GM20431 (cell line): ENCODE measurements around the gene LPCAT2.

Experiments used
- in situ Hi-C: fragments of 300-500 bp; cut with MseI, MboI; formaldehyde crosslinking; loops from one replicate; pipeline ENCODE4 v1.15.0; 2020; ENCODE audit warnings: low sequenced_read_pairs; ENCODE audit not compliant: unreplicated experiment

Gene LPCAT2

DNA sequence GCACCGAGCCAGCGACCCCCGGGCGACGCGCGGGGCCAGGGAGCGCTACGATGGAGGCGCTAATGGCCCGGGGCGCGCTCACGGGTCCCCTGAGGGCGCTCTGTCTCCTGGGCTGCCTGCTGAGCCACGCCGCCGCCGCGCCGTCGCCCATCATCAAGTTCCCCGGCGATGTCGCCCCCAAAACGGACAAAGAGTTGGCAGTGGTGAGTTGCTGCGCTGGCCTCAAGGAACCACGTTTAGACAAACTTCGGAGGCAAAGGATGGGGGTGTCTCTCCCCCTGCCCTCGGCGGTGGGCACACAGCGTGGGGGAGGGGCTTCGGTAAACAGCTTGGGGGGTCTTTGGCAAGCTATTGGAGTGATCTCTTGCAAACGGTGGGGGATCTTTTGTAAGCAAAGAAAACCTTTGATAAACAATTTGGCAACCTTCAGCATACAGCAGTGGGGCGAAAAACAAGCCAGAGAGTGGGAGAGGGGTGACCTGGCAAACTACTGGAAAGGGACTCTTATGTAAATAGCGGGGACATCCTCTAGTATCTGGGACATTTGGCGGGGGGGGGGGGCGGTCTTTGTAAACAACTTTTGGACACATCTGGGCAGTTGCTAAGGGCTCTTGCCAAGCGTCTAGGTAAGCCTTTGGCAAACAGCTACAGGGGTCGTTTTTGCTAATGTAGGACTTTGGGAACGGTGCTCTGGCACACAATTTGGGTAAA is 29.3 kb upstream of the LPCAT2 start:
- in situ Hi-C loops: no loop called here

DNA sequence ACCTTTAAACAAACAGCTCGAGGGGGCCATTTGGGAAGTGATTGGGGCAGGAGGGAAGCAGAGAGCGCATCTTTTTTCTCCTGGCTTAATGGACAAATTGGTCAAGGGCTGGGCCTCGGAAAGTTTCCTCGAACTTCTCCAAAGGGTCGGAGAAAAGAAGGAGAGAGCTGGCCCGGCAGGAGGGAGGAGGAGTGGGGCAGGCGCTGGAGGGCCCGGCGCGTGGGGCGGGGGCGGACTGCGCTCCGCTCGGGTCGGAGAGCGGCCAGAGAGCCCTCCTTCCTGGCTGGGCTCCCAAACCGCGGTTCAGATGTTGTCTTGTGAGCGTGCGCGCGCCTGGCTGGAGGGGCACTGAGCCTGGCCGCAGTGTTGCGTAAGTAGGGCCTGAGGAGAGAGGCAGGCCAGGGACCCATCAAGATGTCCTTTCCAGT is 28.6 kb upstream of the LPCAT2 start:
- in situ Hi-C loops: no loop called here

DNA sequence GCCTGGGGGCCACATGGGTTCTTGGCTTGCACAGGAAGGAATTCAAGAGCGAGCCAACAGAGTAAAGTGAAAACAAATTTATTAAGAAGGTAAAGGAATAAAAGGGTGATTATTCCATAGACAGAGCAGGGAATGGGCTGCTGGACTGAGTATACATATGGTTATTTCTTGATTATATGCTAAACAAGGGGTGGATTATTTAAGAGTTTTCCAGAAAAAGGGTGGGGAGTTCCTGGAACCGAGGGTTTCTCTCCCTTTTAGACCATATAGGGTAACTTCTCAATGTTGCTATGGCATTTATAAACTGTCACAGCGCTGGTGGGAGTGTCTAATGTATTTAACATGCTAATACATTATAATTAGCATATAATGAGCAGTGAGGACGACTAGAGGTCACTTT is 27.8 kb upstream of the LPCAT2 start:
- in situ Hi-C loops: no loop called here

DNA sequence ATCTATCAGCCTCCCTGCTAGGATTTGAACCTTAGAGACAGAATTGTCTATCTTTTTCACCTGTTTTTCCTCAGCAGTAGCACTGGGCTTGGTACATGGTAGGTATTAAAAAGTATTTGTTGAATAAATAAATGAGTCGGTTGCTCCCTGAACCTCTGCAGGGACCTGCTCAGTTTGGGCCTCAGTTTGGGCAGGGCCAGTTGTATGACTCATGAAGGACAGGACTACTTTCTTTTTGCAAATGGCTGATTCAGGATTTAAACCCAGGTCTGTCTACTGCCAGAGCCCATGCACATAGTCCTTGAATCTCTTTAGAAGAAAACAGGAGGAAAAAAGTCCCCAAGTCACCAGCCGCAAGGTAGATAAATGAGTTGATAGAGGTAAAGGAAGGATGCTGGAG is 26.8 kb upstream of the LPCAT2 start:
- in situ Hi-C loops: no loop called here

DNA sequence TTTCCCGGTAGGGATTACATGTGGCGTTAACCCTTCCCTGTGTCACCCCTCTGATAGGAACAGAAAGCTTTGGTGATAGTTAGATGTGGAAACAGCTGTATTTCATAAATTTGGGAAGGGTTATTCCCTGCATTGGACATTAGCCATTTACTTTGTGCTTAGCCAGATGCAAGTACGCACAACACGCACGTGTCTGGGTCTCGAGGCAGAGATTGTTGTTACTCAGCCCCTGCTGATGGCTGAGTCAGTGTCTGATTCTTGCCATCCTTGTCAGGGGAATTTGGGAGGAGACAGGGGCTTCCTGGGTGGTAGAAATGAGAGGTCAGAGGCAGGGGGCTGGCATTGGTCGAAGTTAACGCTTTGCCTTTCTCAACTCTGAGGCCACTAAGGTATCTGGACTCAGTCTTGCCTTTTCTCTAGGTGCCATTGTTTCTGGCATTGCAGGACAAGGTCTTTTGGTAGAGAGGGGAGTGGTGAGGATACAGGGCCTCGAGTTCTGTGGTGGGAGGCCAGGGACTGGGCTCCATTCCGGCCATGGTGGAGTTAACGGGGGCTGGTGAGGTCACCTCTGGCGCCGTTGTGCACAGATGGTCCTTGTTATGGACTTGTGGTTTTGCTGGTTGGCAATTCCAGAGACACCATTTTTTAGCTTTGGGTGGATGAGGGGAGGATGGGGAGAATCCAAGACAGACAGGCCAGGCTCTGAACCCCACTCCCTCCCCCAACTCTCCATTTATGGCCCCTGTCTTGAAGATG is 21.6 kb upstream of the LPCAT2 start:
- in situ Hi-C loops: no loop called here

DNA sequence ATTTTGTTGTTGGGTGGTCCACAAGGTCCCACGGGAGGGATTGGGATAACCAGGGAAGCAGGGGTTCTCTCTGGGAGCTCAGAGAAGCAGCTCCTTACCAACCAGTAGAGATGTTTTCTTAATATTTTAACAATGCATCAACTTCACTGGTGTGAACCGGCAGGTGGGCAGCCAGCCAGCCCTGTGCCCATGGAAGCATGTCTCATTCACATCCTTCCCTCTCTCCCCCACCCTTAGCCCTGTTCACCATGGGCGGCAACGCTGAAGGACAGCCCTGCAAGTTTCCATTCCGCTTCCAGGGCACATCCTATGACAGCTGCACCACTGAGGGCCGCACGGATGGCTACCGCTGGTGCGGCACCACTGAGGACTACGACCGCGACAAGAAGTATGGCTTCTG is 20.6 kb upstream of the LPCAT2 start:
- in situ Hi-C loops: no loop called here

DNA sequence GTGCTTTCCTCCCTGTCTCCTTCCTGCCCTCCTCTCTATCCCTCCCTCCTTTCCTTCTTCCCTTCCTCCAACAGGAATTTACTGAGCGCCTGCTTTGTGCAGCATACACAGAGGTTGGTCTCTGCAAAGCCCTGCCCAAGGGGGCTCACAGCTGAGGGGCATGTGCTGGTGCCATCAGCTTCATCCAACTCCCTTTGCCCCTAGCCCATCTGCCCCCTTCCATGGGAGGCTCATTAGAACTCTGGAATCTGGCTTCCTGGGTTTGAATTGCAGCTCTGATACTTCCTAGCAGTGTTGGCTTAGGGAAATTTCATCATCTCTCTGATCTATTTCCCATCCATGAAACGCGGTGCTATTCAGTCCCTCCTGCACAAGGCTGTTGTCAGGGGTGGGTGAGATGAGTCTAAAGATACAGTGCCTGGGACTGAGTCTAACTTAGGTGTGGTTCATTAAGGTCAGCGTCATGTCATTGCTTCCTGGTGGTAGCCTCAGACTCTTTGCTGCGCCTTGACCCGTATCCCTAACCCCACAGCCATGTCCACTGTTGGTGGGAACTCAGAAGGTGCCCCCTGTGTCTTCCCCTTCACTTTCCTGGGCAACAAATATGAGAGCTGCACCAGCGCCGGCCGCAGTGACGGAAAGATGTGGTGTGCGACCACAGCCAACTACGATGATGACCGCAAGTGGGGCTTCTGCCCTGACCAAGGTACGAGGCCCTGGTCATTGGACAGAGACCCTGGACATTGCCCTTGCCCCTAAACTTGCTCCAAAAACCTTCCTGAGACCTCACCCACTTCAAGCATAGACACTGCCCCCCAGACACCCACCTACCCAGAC is 19.5 kb upstream of the LPCAT2 start:
- in situ Hi-C loops: no loop called here

DNA sequence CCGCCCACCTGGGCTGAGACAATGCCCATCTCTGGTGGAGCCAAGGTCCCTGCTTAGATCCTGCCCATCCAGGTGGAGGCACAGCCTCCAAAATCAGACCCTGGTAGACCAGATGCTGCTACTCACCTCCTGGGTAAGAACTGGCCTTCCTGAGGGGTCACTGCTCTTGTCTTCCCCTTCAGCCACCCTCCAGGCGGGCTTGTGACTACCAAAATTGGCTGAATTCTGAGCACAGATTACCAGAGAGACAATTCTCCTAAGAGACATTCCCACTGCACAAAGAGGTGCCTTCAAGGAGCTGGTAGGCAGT is 19.0 kb upstream of the LPCAT2 start:
- in situ Hi-C loops: no loop called here

DNA sequence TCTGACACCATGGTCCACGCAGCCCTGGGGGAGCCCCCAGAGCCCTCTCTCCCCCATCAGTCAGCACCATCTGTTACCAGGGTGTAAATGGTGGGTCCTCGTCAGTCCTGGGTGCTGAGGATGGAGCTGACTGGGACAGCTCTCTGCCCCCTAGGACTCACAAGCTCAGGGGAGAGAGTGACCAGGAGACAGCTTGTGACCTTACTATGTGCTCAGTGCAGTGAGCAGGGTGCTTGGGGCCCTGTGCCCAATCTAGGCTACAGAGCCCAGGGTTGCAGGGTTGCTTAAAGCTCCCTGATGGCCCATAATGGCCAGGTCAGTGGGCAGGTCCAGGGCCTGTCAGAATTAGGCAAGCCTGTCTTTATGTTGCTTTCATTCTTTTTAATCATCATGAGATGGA is 18.6 kb upstream of the LPCAT2 start:
- in situ Hi-C loops: no loop called here

DNA sequence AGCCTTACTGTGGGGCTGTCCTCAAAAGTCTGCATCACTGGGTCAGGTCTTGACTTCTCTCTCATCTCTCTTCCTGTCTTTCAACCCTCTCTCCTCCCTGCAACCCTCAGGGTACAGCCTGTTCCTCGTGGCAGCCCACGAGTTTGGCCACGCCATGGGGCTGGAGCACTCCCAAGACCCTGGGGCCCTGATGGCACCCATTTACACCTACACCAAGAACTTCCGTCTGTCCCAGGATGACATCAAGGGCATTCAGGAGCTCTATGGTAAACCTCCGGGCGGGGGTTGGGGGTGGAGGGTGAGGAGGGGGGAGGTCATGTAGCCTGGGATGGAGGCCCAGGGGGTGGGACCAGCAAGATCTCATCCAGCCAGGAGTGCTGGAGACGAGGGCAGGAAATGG is 17.2 kb upstream of the LPCAT2 start:
- in situ Hi-C loops: no loop called here

DNA sequence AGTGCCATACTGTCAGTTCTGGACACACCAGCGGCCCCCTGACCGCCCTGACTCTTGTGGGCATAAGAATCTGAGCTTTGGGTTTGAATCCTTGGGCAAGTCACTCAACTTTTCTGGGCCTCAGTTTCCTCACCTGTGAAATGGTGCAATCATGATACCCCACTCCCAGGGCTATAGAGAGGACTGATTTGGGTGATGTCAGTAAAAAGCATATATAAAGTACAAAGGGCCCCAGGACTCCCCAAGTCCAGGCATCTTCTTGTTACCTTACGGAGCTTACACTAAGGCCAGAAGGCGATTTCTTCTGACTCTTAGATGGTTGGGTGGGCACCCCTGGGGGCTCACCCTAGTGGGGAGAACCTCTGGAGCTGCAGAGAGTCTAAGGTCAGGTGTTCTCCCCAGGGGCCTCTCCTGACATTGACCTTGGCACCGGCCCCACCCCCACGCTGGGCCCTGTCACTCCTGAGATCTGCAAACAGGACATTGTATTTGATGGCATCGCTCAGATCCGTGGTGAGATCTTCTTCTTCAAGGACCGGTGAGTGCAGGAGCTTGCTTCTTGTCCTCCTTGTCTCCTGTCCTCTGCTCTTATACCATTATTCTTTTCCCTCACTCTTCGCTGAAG is 16.0 kb upstream of the LPCAT2 start:
- in situ Hi-C loops: no loop called here

DNA sequence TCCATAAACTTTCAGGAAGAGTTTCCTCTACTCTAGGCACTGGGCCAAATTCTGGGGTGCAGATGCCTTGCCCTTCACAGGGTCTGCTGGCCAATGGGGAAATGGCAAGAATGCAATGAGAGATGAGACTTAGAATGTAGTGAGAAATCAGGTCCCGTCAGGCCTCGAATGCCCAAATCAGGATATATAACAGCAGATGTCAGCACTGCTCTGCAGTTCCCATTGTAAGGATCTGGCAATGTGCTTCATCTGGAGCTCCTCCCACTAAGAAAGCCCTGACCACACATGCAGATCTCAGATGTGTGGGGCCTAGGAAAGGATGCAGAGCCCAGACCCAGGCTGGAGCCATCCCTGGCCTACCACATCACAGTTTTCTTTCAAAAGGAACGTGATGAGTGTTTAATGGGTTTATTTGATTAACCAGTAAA is 13.9 kb upstream of the LPCAT2 start:
- in situ Hi-C loops: no loop called here

DNA sequence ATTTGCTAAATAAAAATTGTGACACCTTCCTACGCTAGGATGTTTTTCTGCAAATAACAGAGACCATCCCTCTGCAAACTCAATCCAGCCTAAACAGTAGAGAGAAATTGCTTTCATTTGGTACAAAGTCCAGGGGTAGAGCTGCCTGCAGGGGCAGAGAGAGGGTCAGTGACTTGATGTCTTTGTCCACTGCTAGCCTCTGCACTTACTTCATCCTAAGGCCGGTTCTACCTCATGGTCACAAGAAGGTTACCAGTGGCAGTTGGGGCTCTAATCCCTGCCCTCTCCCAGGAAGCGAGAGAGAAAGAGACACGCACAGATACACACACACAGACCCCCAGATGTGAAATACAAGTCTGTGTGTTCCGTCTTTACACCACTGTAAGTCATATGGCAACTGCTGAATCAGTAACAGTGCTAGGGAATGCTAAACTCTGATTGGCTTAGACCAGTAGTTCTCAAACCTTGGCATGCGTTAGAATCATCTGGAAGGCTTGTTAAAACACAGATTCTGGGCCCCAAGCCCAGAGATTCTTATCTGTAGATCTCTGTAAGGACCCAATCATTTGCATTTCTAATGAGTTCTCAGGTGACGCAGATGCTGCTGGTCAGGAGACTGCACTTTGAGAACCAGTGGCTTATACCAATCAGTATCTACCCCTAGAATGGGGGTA is 13.1 kb upstream of the LPCAT2 start:
- in situ Hi-C loops: no loop called here

DNA sequence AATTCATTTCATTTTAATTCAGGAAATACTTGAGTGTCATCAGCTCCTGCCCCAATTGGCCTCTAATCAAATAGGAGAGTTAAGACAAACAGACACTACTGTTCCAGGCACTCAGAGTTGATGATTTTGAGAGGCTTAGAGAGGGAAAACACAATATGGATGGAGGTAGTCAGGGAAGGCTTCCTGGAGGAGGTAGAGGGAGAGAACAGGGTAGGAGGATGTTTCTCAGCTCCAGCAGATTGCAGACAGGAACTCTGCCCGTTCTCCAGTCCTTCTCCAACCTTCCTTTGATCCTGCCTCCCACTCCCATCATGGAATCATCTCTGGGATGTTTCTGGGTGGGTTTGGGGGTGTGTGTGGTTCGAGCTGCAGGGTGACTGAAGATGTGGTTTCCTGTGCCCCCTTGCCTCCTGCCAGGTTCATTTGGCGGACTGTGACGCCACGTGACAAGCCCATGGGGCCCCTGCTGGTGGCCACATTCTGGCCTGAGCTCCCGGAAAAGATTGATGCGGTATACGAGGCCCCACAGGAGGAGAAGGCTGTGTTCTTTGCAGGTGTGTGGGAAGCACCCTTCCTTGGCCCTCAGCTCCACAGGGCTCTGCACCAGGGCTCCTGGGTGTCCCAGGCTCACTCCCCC is 12.2 kb upstream of the LPCAT2 start:
- in situ Hi-C loops: no loop called here

DNA sequence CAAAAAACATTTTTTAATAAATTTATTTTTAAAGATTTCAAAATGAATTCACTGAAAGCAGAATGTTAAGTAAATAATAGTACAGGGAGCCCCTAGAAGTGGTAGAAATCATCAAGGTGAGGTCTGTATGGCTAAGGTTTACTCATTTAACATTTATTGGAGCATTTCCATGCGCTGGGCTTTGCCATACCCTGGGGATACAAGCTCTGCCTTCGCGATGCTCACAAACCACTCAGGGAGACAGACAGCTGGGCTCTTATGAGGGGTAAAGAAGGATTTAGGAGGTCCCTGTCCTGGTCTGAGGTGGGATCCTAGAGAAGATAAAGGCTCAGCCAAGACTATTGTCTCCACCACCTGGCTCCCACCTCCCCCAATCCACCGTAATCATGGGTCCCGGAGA is 11.3 kb upstream of the LPCAT2 start:
- in situ Hi-C loops: no loop called here

DNA sequence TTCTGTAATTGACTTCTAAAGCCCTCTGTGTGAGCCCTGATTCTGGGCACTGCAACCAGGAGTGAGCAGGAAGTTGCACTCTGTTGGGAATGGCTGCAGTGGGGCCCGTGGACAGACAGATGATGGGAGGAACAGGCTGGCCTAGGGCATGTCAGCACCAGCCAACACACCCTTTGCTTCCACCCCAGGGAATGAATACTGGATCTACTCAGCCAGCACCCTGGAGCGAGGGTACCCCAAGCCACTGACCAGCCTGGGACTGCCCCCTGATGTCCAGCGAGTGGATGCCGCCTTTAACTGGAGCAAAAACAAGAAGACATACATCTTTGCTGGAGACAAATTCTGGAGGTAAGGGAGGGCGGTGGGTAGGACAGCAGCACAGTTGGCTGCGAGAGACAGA is 10.8 kb upstream of the LPCAT2 start:
- in situ Hi-C loops: no loop called here

DNA sequence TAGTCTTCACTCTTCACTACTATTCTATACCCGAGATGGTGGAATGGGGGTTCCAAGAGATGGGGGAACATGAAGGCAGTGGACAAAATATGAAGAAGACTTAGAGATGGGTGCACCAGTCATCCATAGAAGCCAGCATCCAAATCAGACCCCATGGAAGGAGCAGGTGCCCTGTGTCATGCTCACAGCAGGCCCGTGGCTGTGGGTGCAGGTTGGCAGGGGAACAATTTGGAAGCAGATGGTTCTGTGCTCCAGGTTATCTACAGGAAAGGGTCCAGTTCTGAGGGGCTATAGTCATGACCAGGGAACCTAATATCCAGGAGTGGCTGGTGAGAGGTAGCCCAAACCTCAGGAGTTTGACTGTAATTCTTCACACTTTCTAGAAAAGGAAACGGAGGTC is 9.6 kb upstream of the LPCAT2 start:
- in situ Hi-C loops: no loop called here

DNA sequence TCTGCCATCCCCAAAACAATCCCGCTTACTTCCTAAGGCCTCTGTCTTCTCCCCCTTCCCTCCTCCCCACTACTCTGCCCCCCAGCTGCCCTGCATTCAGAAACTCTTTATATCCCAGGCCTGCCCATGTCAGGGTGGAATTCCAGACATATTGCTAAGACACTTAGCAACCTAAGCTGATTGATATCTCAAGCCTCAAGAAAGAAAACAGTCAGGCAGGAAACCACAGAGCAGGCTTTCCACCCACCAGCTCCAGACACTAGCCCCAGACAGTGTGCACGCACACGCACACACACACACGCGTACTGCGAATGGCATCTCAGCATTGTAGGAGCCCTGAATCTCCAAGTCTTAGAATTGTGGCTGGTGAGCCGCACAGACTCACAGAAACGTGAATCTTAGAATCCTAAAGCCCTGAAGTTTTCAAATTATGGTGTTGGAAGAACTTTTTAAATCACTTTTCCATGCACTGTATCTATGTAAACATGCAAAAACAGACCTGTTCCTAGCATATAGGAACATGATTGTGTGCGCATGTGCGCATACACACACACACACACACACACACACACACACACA is 8.8 kb upstream of the LPCAT2 start:
- in situ Hi-C loops: no loop called here

DNA sequence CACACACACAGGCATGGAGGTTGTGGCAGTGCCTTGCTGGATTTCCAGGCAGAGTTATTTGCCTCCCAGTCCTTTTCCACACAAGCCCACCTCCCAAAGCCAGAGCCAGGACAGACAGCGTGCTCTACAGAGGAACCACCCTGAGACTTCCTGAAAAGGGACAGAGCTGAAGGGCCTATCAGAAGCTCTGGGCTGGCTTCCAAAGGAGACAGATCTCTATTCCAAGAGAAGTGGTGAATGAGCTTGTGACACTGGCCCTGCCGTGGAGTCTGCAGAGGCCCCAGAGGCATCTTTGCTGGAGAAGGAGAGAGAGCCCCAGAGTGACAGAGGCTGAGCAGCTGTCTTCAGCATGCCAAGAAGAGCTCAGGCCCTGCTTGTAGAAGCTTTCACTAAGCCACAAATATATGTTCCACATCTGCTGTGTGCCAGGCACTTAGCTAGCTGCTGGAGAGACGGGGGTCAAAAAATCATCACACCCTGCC is 8.3 kb upstream of the LPCAT2 start:
- in situ Hi-C loops: no loop called here
